Lower lobe of right lung (tissue), 2 donors: ENCODE results near the gene MESP1. TPM values are rescaled to one million over a fixed set of nuclear protein-coding genes. Genes with fewer than 3 reads are reported as not detected.

Experiments
- ATAC-seq, 2 donors: fragments of 200-7000 bp; cut with Tn5 transposase; one replicate each; pipeline ENCODE4 v1.9.1; 2020 to 2022; ENCODE audit warnings: mild to moderate bottlenecking in 2 of 2, moderate library complexity in 2 of 2
- DNase-seq: peaks from one replicate; pipeline ENCODE4 v3.0.0-alpha.2; 2020
- H3K27ac ChIP-seq: fragments of 200-600 bp; one replicate; pipeline ENCODE4 v1.8.0; 2022
- H3K27me3 ChIP-seq: fragments of 200-600 bp; one replicate; pipeline ENCODE4 v1.8.0; 2022; ENCODE audit warnings: low read depth
- H3K36me3 ChIP-seq: fragments of 200-600 bp; one replicate; pipeline ENCODE4 v1.8.0; 2022; ENCODE audit warnings: mild to moderate bottlenecking
- H3K4me1 ChIP-seq: fragments of 200-600 bp; one replicate; pipeline ENCODE4 v1.8.0; 2022
- H3K4me3 ChIP-seq: fragments of 200-600 bp; one replicate; pipeline ENCODE4 v1.8.0; 2022; ENCODE audit warnings: mild to moderate bottlenecking
- H3K9me3 ChIP-seq: fragments of 200-600 bp; one replicate; pipeline ENCODE4 v1.8.0; 2022
- intact Hi-C: fragments of 100-400 bp; cut with DNase I; formaldehyde crosslinking; loops from one replicate; pipeline ENCODE4 v1.11.0; 2022
- total RNA-seq: library from RNA; stranded (reverse); fragmentation: NEBNext Ultra II Directional; extraction: Animal tissue kit (Norgen Biotek cat#: 25700); gene quantifications from one replicate; pipeline ENCODE4 v1.2.1, GENCODE V29; 2021
- TF ChIP-seq, protein P1 (sequence below): fragments of 200-600 bp; IDR thresholded peaks from one replicate; pipeline ENCODE4 v1.8.0; 2022; ENCODE audit warnings: antibody characterized with exemption, mild to moderate bottlenecking
- donor health status: DM: no; HTN: yes; CAD: no; lungs with severe emphysema.

Gene MESP1
- total RNA-seq, 1 donor from 2014 or later, result 0.53 TPM

DNA sequence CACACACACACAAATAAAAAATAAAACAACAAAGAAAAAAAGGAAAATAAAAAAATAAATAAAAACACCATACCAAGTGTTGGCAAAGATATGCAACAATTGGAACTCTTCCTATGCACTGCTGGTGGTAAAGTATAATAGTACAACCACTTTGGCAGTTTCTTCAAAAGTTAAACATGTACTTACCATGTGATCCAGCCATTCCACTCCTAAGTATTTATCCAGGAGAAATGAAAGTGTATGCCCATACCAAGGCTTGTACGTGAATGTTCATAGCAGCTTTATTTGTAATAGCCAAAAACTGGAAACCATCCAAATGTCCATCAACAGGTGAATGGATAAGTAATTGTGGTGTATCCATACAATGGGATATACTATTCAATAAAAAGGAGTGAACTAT, 43.5 kb downstream of the MESP1 start:
- DNase-seq (no peak), ATAC-seq (peak in 1 of 2 donors; percentile 62)
- Histone ChIP-seq H3K9me3 (no peaks in the 10 kb centered on the region), H3K4me3 (no peak overlapping the region), H3K4me1 (no peaks in the 10 kb centered on the region), H3K36me3 (no peaks in the 10 kb centered on the region), H3K27me3 (no peaks in the 10 kb centered on the region), H3K27ac (no peak overlapping the region)
- intact Hi-C loops, result no loop called here
- TF ChIP-seq, protein P1, sequence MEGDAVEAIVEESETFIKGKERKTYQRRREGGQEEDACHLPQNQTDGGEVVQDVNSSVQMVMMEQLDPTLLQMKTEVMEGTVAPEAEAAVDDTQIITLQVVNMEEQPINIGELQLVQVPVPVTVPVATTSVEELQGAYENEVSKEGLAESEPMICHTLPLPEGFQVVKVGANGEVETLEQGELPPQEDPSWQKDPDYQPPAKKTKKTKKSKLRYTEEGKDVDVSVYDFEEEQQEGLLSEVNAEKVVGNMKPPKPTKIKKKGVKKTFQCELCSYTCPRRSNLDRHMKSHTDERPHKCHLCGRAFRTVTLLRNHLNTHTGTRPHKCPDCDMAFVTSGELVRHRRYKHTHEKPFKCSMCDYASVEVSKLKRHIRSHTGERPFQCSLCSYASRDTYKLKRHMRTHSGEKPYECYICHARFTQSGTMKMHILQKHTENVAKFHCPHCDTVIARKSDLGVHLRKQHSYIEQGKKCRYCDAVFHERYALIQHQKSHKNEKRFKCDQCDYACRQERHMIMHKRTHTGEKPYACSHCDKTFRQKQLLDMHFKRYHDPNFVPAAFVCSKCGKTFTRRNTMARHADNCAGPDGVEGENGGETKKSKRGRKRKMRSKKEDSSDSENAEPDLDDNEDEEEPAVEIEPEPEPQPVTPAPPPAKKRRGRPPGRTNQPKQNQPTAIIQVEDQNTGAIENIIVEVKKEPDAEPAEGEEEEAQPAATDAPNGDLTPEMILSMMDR, result no peak

DNA sequence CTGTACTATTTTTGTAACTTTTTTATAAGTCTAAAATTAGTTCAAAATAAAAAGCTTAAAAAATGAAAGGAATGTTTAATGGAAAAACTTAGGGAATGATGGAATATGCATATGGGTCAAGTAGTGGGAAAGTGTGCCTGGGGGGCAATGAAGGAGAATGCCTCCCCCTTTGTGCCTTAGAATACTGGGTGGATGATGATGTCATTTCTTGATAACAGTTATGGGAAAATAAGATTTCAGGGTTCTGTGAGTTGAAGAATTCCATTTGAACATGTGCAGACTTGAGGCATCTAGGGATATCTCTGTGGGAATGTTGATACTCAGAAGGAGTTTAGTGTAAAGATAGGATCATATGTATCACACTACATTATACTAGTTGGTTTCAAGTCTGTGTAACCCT, 46.6 kb downstream of the MESP1 start:
- DNase-seq (no peak), ATAC-seq (no peak)
- no peaks in the 10 kb centered on the region for H3K27me3 ChIP-seq
- intact Hi-C loops, result no loop called here
- TF ChIP-seq, protein P1, result no peak
- H3K4me3 ChIP-seq, result no peak overlapping the region
- no peaks in the 10 kb centered on the region for H3K9me3 ChIP-seq
- no peaks in the 10 kb centered on the region for H3K4me1 ChIP-seq
- no peak overlapping the region for H3K27ac ChIP-seq
- no peaks in the 10 kb centered on the region for H3K36me3 ChIP-seq

Other genes starting within 250 kb of the MESP1 start
- 0.32 TPM for gene TICRR, start 175.8 kb downstream of the MESP1 start, total RNA-seq
- gene KIF7, start 95.8 kb downstream of the MESP1 start, total RNA-seq, result 1.5 TPM
- 1.3 TPM for gene PLIN1, start 71.9 kb downstream of the MESP1 start, total RNA-seq
- 10.1 TPM for gene PEX11A, start 60.5 kb downstream of the MESP1 start, total RNA-seq
- gene WDR93, start 60.4 kb downstream of the MESP1 start, total RNA-seq, result 1.2 TPM
- gene MESP2, start 25.1 kb upstream of the MESP1 start, total RNA-seq, result not detected
- 104 TPM for gene ANPEP, start 63.6 kb upstream of the MESP1 start, total RNA-seq
- 36.9 TPM for gene AP3S2, start 142.7 kb upstream of the MESP1 start, total RNA-seq
- gene ARPIN, start 161.7 kb upstream of the MESP1 start, total RNA-seq, result 30.9 TPM